Endometrial microvascular endothelial cells (primary cell): ENCODE measurements around the gene ANO6. TPM values are rescaled to one million over a fixed set of nuclear protein-coding genes. Genes with fewer than 3 reads are reported as not detected.
"Not testable (repeated sequence)": the region's sequence is repeated elsewhere in the genome, so short reads cannot be mapped to it uniquely, and the experiment has no call there.

Experiments
- in situ Hi-C: cut with HindIII; loops from 2 replicates; pipeline ENCODE4 v1.10.0; 2017; ENCODE audit warnings: low sequenced_read_pairs, low pct_unique_long_range_greater_than_20kb; ENCODE audit errors: inconsistent ontology term
- total RNA-seq: library from RNA; depleted of rRNA; stranded (reverse); fragments of >200 nt; gene quantifications from one replicate; pipeline ENCODE4 v1.2.3, GENCODE V29; 2015; ENCODE audit errors: inconsistent ontology term

ANO6 gene
- total RNA-seq: 38.2 TPM

- in situ Hi-C loops: no loop called here
These were observed at the start of gene ANO6 for GRCh38 chr12:45215419-45216229. Gene ANO6, plus strand, starts transcription at chr12:45216095. Its CDS starts 227 bp downstream, at chr12:45216322.

GRCh38 chr12:45168976-45169375, 46.9 kb upstream of the ANO6 start:
- in situ Hi-C loops: no loop called here

GRCh38 chr12:45170456-45171042, 45.3 kb upstream of the ANO6 start:
- in situ Hi-C loops: no loop called here

- in situ Hi-C loops: not testable (repeated sequence)
These were observed 42.6 kb upstream of the ANO6 start for GRCh38 chr12:45173293-45173692.

DNA sequence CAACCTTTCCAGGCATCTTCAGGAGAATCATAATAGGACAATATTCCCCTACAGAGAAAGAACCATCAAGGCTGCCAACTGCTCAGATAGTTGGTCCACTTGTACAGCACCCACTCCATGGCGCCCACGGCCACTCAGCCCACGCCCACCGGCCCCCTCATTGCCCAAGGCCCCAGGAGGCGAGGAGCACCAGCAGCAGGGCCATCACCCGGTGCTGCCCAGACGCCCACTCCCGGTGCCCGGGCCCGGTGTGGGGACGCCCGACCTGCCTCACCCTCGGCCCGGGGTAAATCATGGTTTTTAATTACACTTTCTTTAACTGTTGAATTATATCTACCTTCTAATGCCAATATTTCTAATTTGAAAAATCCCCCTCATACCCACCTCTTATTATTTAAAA, 41.3 kb upstream of the ANO6 start:
- in situ Hi-C loops: no loop called here

DNA sequence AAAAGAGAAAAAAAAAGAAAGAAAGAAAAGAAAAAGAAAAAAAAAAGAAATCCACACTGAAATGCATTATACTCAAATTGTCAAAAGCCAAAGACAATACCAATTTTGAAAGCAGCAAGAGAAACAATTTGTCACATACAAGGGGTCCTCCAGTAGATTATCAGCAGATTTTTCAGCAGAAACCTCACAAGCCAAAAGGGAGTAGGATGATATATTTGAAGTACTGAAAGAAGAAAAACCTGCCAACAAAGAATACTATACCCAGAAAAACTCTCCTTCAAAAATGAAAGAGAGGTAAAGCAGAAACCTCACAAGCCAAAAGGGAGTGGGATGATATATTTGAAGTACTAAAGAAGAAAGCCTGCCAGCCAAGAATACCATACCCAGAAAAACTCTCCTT, 37.1 kb upstream of the ANO6 start:
- in situ Hi-C loops: no loop called here

- in situ Hi-C loops: no loop called here
These were observed 33.4 kb upstream of the ANO6 start for GRCh38 chr12:45182511-45182910.

GRCh38 chr12:45183246-45183645, 32.6 kb upstream of the ANO6 start:
- in situ Hi-C loops: no loop called here

DNA sequence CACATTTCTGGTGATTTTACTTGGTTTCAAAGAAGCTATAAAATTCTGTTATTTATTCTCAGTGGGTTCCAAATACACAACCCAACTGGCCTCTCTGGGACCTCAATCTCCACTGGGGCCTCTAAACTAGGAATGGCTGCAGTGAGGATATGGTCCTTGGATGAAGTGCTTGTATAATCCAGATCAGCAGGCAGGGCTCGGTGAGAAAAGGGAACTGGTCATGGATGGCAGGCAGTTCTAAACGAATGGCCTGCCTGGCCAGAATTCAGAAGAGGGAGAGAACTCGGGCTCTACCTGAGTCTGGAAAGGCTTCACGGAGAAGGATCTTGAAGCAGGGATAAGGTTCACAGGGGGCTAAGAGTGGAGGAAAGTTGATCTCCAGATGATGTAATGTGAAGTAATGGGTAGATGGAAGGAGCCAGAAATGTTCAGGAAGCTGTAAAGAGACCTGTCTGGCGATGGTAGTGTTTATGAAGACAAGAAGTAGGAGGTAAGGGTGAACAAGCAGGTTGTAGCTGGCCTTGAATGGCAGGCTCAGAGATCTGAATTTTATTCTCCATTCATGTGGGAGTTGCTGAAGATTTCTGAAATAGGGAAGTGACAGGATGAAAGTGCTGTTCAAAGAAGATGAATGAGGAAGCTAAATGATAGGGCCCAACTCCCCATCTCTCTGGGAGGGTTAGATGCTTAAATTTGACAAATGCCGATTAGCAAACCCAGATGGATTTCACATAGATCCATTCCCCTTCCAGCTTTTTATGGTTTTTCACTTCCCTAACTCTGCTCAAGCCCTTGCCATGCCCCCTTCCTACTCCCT, 31.5 kb upstream of the ANO6 start:
- in situ Hi-C loops: no loop called here

GRCh38 chr12:45186762-45187161, 29.1 kb upstream of the ANO6 start:
- in situ Hi-C loops: no loop called here

- in situ Hi-C loops: no loop called here
These were observed 26.0 kb upstream of the ANO6 start for GRCh38 chr12:45189766-45190403.

- in situ Hi-C loops: no loop called here
These were observed 24.7 kb upstream of the ANO6 start for GRCh38 chr12:45191239-45191638.

GRCh38 chr12:45192707-45193106, 23.2 kb upstream of the ANO6 start:
- in situ Hi-C loops: no loop called here

- in situ Hi-C loops: no loop called here
These were observed 15.3 kb upstream of the ANO6 start for GRCh38 chr12:45200491-45201043.

- in situ Hi-C loops: no loop called here
These were observed 12.1 kb upstream of the ANO6 start for GRCh38 chr12:45203767-45204166.

GRCh38 chr12:45204757-45205156, 11.1 kb upstream of the ANO6 start:
- in situ Hi-C loops: no loop called here

GRCh38 chr12:45205165-45205825, 10.6 kb upstream of the ANO6 start:
- in situ Hi-C loops: no loop called here

DNA sequence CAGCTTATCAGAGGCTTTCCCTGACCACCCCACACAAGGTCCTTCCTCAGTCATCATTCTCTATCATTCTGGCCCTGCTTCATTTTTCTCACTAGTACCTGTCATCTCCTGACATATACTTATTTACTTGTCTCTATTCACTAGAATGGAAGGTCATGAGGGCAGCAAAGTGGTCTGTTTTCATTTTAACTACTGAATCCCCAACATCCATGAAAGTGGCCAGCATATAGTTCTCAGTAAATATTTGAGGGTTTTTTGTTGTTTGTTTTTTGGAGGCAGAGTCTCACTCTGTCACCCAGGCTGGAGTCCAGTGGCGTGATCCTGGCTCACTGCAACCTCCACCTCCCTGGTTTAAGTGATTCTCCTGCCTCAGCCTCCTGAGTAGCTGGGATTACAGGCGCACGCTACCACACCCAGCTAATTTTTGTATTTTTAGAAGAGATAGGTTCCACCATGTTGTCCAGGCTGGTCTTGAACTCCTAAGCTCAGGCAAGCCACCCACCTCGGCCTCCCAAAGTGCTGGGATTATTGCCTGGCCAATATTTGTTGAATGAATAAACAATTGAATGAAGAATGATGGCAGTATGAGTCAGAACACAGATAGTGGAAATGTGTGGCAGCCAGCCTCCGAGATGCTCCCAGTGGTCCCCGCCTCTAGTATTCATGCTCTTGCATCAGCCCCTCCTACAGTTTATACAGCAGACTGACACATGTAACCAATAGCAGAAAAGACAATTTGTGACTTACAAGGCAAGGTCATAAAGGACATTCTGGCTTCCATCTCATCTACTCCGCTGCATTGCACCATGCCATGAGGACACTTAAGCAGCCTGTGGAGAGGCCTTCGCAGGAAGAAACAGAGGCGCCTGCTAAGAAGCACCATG, 7.0 kb upstream of the ANO6 start:
- in situ Hi-C loops: no loop called here
